SKM-1 (cell line): ENCODE measurements around the gene ZCCHC13.
"Not testable (repeated sequence)": the region's sequence is repeated elsewhere in the genome, so short reads cannot be mapped to it uniquely, and the experiment has no call there.

ENCODE experiments used
- DNase-seq: peaks from one replicate; lab custom pipeline; 2025; ENCODE audit not compliant: unreplicated experiment; lab: John Stamatoyannopoulos, UW

ZCCHC13 gene

DNA sequence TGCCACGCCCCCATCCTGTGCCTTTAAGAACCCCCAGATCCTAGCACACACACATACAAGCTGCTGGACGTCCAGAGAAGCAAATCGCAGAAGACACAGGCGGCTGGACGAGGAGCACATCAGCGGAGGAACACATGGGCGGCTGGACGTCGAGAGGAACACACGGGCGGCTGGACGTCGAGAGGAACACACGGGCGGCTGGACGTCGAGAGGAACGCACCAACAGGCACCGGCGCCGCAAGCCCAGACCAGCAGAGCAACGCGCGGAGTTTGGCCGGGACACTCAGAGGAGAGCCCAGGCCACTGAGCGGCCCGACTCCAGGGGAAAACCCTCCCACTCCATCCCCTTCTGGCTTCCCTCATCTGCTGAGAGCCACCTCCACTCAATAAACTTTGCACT, 17.2 kb downstream of the ZCCHC13 start:
- no peak for DNase-seq

GRCh38 chrX:74324131-74324530, 20.2 kb downstream of the ZCCHC13 start:
- no peak for DNase-seq

- no peak for DNase-seq
Observed at GRCh38 chrX:74325130-74326059, 21.4 kb downstream of the ZCCHC13 start.

DNA sequence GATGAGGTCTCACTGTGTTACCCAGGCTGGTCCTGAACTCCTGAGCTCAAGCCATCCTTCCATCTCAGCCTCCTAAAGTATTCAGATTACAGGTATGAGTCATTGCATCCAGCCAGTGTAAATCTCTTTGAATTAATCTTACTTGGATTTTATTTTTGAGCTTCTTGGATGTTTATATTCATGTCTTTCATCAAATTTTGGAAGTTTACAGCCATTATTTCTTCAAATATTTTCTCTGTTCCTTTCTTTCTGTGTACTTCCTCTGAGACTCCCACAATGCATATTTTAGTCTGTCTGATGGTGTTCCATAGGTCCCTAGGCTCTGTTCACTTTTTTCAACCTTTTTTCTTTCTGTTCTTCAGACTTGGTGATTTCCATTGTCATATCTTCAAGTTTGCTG, 34.9 kb downstream of the ZCCHC13 start:
- no peak for DNase-seq

DNA sequence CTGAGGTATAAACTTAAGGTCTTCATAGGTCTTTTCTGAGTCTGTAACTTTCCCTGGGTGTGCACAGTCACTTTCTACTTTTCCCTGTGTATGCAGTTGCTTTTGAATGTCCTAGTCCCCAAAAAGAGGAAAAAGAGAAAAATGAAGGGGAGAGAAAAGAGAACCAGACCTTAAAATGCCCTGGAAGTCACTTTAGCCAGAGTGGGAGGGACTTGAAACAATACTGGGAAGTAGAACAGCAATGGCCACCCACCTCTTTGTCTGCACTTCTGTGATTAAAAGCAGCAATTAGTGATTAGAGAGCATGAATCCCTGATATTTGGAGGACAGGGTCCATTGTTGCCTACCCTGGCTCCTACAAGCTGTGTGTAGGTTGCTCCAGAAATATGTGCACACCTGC, 36.1 kb downstream of the ZCCHC13 start:
- DNase-seq: peak; percentile 0

DNA sequence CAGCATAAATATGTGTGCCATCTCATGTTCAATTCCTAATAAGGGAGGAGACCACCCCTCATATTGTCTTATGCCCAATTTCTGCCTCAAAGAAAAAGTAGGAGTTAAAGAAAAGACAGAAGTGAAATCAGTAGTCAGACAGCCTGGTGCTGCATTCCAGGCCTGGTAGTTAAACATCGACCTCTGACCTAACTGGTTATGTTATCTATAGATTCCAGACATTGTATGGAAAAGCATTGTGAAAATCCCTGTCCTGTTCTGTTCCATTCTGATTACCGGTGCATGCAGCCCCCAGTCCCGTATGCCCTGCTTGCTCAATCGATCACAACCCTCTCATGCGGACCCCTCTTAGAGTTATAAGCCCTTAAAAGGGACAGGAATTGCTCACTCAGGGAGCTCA, 38.2 kb downstream of the ZCCHC13 start:
- not testable (repeated sequence) for DNase-seq

DNA sequence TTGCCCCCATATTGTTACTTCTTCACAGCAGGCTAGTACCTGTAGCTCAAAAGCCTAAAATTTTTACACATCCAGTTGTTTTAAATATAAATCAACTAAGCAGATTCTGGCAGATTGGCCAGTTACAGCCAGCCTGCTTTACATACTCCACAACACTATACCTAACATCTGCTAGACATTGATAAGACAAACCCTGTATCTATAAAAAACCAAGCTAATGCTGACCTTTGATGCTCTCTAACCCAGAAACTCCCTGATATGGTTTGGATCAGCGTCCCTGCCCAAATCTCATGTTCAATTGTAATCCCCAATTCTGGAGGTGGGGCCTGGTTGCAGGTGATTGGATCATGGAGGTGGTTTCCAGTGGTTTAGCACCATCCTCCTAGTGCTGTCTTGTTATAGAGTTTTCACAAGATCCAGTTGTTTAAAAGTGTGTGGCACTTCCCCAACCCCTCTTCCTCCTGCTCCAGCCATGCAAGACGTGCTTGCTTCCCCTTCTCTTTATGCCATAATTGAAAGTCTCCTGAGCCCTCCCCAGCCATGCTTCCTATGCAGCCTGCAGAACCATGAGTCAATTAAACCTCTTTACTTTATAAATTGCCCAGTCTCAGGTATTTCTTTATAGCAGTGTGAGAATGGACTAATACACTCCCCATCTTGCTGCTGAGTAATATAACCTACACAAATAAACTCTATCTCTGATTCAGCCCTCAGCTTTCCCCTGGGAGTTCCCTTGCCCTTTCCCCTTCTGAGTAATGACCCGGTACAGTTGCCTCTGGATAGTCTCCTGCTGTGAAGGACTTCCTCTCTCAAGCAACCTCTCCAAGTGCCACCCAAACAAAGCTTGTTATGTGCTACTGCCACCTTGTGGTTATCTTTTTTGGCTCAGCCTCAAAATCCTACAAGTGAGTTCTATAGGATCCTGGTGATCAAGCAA, 39.6 kb downstream of the ZCCHC13 start:
- peak; percentile 29 for DNase-seq

- DNase-seq: no peak
Observed at GRCh38 chrX:74344280-74344622, 40.3 kb downstream of the ZCCHC13 start.

DNA sequence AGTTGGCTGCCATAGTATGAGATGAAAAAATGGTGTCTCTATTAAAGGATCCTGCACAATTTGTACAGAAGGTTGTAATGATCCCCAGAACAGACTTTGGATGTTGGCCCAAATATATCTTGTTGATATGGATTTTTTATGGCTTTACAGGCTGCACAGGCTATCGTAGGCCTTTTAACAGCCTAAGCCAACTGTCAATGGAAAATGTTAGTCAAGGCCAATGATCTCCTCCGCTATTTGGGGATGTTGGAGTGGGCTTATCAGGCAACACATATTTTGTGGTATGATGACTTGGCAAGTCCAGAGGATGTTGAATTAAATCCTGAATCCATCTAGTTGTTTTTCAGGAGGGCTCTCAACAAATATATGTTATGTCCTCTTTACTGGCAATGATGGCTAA, 42.1 kb downstream of the ZCCHC13 start:
- DNase-seq: no peak

DNA sequence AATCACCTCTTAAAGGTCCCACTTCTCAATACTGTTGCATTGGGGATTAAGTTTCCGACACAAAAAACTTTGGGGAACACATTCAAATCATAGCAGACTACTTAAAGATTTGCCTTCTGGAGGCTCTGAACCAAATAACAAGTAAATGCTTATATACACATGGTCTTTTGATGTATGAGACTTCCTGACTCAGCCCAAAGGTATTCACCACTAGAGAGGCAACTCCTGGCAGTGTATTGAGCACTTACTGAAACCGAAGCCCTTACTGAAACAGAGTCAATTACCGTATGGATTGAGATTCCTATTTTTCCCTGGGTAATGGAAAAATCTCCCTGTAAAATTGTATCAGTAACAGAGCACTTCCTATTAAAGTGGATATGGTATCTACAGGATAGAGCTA, 45.4 kb downstream of the ZCCHC13 start:
- no peak for DNase-seq

DNA sequence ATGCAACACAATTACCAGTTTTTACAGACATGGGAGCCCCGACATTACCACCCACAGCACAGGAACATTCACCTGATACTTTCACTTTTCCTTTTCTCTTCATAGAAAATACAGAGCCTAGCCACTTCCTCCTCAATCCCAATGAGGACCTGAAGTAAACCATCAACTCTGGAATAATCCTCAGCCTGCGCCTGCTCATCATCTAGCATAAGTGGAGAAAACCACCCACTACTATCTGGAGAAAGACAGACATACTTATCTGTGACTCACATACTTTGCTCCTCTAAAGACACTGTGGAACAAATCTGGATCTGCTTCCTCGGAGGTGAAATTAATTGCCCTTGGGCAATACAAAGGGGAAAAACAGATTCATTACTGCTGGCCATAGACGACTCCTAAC, 47.8 kb downstream of the ZCCHC13 start:
- DNase-seq: no peak

DNA sequence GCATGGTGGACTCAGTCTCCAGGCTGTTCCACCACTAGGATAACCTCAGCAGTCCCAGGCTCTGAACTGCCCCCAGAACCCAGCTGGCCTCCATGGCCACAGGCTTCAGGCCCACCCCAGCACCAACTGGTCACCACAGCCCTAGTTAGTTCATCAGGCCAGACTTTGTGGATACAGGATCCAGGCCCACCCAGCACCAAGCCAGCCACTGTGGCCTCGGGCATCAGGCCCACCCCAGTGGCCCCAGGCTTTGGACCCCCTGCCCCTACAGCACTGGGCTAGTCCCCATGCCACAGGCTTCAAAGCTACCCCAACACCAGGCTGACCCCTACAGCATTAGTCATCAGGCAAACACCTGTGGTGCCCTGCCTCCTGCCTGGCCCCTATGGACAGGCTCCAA, 50.0 kb downstream of the ZCCHC13 start:
- no peak for DNase-seq
